GM13977 (cell line): ENCODE data around the gene SLC13A4.

Experiments
- DNase-seq: peaks from one replicate; pipeline ENCODE4 v3.0.0; 2012; ENCODE audit warnings: low spot score
- CTCF ChIP-seq: IDR thresholded peaks from 2 replicates; pipeline ENCODE4 v1.5.1; 2012; ENCODE audit warnings: mild to moderate bottlenecking, control low read depth; ENCODE audit not compliant: insufficient read depth; ENCODE audit errors: extremely low read depth, missing control alignments
- in situ Hi-C: fragments of 300-500 bp; cut with MboI; formaldehyde crosslinking; loops from one replicate; pipeline ENCODE4 v1.12.0; 2022; ENCODE audit warnings: low sequenced_read_pairs, low pct_unique_long_range_greater_than_20kb, mixed read lengths, inconsistent platforms; ENCODE audit not compliant: unreplicated experiment

The SLC13A4 gene

GRCh38 chr7:135662373-135663114 is 65.4 kb downstream of the SLC13A4 start, which contains the start of gene STMP1:
TSS of gene STMP1 (plus strand) at chr7:135662514.
- in situ Hi-C loops, result no loop called here
- TF ChIP-seq CTCF, result peak; percentile 70

GRCh38 chr7:135662123-135662372 is 65.9 kb downstream of the SLC13A4 start:
- in situ Hi-C loops, result no loop called here
- no peak for TF ChIP-seq CTCF
- no peak for DNase-seq

More at GRCh38 chr7:135662373-135663114, 65.4 kb downstream of the SLC13A4 start, which contains the start of gene STMP1:
- DNase-seq, result peak; percentile 95

GRCh38 chr7:135661311-135662122 is 66.5 kb downstream of the SLC13A4 start:
- TF ChIP-seq CTCF, result no peak
- in situ Hi-C loops, result no loop called here
- DNase-seq, result peak; percentile 30

GRCh38 chr7:135659159-135659846 is 68.7 kb downstream of the SLC13A4 start:
- in situ Hi-C loops, result no loop called here
- DNase-seq, result no peak
- TF ChIP-seq CTCF, result no peak

- DNase-seq, result no peak
- in situ Hi-C loops, result no loop called here
- TF ChIP-seq CTCF, result no peak
Measured at GRCh38 chr7:135658564-135658963, 69.4 kb downstream of the SLC13A4 start.

GRCh38 chr7:135653340-135654080 is 74.5 kb downstream of the SLC13A4 start:
- in situ Hi-C loops, result no loop called here
- no peak for TF ChIP-seq CTCF
- DNase-seq, result no peak
